ENCODE results near the gene TWF2.

GRCh38 chr3:52233108-52233591, 5.8 kb downstream of the TWF2 start:
- no peak for TF ChIP-seq POLR2A (IDR thresholded peaks at IDR 0.05)
- TF ChIP-seq POLR2AphosphoS5 (IDR thresholded peaks at IDR 0.05), result no peak
- TF ChIP-seq, protein P1, sequence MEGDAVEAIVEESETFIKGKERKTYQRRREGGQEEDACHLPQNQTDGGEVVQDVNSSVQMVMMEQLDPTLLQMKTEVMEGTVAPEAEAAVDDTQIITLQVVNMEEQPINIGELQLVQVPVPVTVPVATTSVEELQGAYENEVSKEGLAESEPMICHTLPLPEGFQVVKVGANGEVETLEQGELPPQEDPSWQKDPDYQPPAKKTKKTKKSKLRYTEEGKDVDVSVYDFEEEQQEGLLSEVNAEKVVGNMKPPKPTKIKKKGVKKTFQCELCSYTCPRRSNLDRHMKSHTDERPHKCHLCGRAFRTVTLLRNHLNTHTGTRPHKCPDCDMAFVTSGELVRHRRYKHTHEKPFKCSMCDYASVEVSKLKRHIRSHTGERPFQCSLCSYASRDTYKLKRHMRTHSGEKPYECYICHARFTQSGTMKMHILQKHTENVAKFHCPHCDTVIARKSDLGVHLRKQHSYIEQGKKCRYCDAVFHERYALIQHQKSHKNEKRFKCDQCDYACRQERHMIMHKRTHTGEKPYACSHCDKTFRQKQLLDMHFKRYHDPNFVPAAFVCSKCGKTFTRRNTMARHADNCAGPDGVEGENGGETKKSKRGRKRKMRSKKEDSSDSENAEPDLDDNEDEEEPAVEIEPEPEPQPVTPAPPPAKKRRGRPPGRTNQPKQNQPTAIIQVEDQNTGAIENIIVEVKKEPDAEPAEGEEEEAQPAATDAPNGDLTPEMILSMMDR (IDR thresholded peaks at IDR 0.05), result no peak

Measured in suprapubic skin (tissue), 4 donors.